OCI-LY3 (cell line): Measurements from ENCODE around the gene DNAH11.

Experiments used
- CTCF ChIP-seq: fragments of 200-600, 300-600 bp; sonication (generic); IDR thresholded peaks from 2 replicates; pipeline ENCODE4 v1.5.1; 2014; ENCODE audit warnings: antibody characterized with exemption, low read length, low read depth
- EZH2phosphoT487 ChIP-seq: fragments of 200-600 bp; shearing (Covaris generic); IDR thresholded peaks from 2 replicates; pipeline ENCODE4 v1.6.1; 2018; ENCODE audit warnings: antibody characterized with exemption, mixed run types, low read depth

- no peak for TF ChIP-seq CTCF
- no peak for TF ChIP-seq EZH2phosphoT487
These were observed 341.7 kb downstream of the DNAH11 start for GRCh38 chr7:21884496-21884895.
